ENCODE results near the gene OLFML2B.

Gene OLFML2B

GRCh38 chr1:161949548-161949947 is 74.1 kb downstream of the OLFML2B start:
- Mint-ChIP-seq H3K4me1 (peaks cover 13% of the 10 kb centered on the region), H3K27me3 (no peaks in the 10 kb centered on the region), H3K27ac (peak overlapping the region; percentile 24), H3K36me3 (peaks cover 18% of the 10 kb centered on the region), H3K9me3 (no peaks in the 10 kb centered on the region), H3K4me3 (no peak overlapping the region)
- ATAC-seq (ENCODE audit: low read depth) = no peak
- DNase-seq (ENCODE audit: low spot score in 2 of 2) = no peak

DNA sequence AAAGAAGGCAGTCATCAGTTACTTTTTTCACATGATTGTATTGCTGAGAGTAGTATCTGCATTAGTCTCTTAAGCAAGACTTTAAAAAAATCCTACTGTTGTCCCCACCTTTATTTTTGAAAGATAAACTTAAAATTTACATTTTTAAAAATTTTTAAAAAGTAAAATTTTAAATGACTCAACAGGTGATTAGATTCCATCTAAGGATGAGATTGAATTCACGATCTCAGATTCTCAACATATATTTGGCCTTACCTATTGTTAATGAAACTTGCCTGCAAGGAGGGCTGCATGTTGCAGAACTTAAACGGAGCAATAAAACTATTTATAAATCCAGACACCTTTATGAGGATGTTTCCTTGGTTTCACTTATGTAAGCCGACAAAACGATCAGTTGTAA is 75.2 kb downstream of the OLFML2B start:
- H3K4me3 Mint-ChIP-seq = no peak overlapping the region
- H3K4me1 Mint-ChIP-seq = peaks cover 9% of the 10 kb centered on the region
- ATAC-seq (ENCODE audit: low read depth) (no peak), DNase-seq (ENCODE audit: low spot score in 2 of 2) (no peak)
- H3K27me3 Mint-ChIP-seq = no peaks in the 10 kb centered on the region
- H3K36me3 Mint-ChIP-seq = peaks cover 25% of the 10 kb centered on the region
- H3K9me3 Mint-ChIP-seq = no peaks in the 10 kb centered on the region
- H3K27ac Mint-ChIP-seq = no peak overlapping the region

GRCh38 chr1:161946071-161946987 is 77.3 kb downstream of the OLFML2B start:
- Mint-ChIP-seq H3K4me3 (no peak overlapping the region), H3K27ac (no peak overlapping the region), H3K9me3 (no peaks in the 10 kb centered on the region), H3K27me3 (no peaks in the 10 kb centered on the region), H3K4me1 (peaks cover 2% of the 10 kb centered on the region), H3K36me3 (peaks cover 29% of the 10 kb centered on the region)
- ATAC-seq (ENCODE audit: low read depth) = no peak
- DNase-seq (ENCODE audit: low spot score in 2 of 2) = no peak

DNA sequence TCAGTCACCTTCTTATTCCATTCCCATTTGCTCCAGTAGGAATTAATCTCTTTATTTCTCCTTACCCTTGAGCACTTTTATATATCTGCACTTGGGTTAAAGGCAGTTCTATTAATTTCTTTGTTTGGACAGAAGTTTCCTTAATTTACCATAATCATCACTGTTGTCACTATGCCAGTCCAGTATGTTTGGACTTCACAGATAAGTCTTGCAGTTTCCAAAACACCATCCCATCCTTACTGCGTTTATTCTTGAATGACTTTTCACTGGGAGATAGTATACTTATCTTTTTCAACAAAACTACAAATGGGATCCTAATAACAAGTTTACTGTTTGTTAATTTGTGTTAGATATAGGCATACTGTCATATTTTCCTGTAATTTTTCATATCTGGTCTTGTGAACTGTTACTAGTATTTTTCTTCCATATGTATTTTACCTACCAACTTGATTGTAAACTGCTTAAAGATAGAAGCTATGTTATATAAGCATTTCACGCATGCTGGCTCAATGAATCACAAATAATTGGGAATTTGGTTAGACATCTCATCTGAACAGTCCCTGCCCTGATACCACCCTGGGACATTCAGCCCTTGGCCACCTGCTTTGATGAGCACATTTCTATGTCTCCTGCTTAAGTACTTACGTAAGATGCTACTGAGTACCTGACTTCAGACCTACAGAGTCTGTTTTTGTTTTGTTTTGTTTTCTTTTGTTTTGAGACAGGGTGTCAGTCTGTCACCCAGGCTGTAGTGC is 78.2 kb downstream of the OLFML2B start:
- Mint-ChIP-seq H3K27me3 (no peaks in the 10 kb centered on the region), H3K9me3 (no peaks in the 10 kb centered on the region), H3K36me3 (peaks cover 30% of the 10 kb centered on the region), H3K4me1 (peaks cover 2% of the 10 kb centered on the region), H3K27ac (no peak overlapping the region), H3K4me3 (no peak overlapping the region)
- DNase-seq (ENCODE audit: low spot score in 2 of 2) (no peak), ATAC-seq (ENCODE audit: low read depth) (no peak)

DNA sequence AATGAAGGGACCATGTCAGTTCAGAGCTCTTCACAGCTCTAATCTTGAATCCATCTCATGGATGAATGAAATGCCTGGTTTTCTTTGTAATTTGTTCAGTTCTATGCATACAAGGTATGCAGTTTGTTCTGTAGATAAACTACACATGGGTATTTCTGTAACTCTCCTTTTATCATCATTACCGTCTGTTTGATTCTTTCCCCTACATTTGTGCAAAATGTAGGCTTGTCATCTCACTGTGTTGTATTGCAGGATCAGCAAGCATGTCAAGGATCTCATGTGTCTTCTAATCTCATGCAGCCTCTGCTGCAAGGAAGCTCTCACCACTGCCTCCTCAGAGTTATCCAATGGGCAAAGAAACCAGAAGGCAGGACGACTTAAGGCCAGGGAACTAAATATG is 79.3 kb downstream of the OLFML2B start:
- no peaks in the 10 kb centered on the region for H3K9me3 Mint-ChIP-seq
- no peak overlapping the region for H3K4me3 Mint-ChIP-seq
- DNase-seq (ENCODE audit: low spot score in 2 of 2) = no peak
- no peak for ATAC-seq (ENCODE audit: low read depth)
- peaks cover 2% of the 10 kb centered on the region for H3K4me1 Mint-ChIP-seq
- no peak overlapping the region for H3K27ac Mint-ChIP-seq
- H3K36me3 Mint-ChIP-seq = peaks cover 30% of the 10 kb centered on the region
- no peaks in the 10 kb centered on the region for H3K27me3 Mint-ChIP-seq

DNA sequence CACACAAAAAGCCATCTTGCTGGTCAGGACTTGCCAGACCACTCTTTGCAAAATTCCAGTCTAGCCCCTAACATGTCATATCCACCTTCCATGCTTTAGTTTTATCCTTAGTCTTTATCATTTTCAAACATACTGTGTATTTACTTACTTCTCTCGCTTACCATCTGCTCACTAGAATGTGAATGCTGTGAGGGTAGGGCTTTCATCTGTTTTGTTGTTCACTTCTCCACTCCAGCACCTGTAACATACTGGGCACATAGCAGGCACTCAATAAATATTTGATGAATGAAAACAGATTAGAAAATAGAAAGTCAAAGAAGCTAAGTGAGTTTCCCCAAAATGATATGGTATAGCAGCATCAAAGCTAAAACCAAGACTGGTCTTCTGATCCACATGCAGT is 79.9 kb downstream of the OLFML2B start:
- no peak for ATAC-seq (ENCODE audit: low read depth)
- H3K9me3 Mint-ChIP-seq = no peaks in the 10 kb centered on the region
- peaks cover 2% of the 10 kb centered on the region for H3K4me1 Mint-ChIP-seq
- no peaks in the 10 kb centered on the region for H3K27me3 Mint-ChIP-seq
- peaks cover 30% of the 10 kb centered on the region for H3K36me3 Mint-ChIP-seq
- no peak for DNase-seq (ENCODE audit: low spot score in 2 of 2)
- no peak overlapping the region for H3K27ac Mint-ChIP-seq
- no peak overlapping the region for H3K4me3 Mint-ChIP-seq

DNA sequence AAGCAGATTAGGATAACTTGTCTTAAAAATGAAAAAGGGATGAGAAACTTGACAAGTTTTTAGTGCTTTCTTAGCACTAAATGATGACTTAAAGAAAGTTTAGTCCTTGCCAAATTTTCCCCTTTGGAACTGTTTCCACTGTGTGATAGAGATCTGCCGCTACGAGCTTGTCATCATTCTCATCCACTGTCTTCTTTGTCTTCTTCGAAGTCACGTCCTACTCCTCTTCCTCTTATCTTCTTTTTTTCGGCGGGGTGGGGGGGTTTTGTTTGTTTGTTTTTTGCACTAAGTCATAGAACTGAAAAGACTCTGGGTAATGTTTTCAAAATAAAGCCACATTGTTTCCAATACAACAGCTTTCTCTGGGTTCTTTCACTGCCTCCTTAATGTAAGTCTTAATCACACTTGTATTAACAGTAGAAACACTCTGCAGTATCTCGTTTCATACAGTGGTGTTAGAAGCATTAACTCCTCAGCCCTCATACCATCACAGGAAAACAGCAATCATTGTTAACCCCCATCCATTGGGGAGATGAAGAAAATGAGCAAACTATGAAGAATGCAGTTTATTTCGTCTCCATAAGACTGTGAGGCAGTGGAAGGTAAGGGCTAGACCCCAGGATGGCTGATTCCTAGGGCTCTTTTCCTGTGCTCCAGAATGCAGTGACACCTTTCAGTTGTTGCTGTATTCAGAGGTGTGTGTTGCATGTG is 81.8 kb downstream of the OLFML2B start:
- Mint-ChIP-seq H3K4me1 (peaks cover 2% of the 10 kb centered on the region), H3K9me3 (no peaks in the 10 kb centered on the region), H3K27ac (no peak overlapping the region), H3K27me3 (no peaks in the 10 kb centered on the region), H3K4me3 (no peak overlapping the region), H3K36me3 (peaks cover 31% of the 10 kb centered on the region)
- DNase-seq (ENCODE audit: low spot score in 2 of 2) (no peak), ATAC-seq (ENCODE audit: low read depth) (no peak)

- Mint-ChIP-seq H3K27ac (no peak overlapping the region), H3K4me3 (no peak overlapping the region), H3K9me3 (no peaks in the 10 kb centered on the region), H3K36me3 (peaks cover 33% of the 10 kb centered on the region), H3K27me3 (no peaks in the 10 kb centered on the region), H3K4me1 (peaks cover 2% of the 10 kb centered on the region)
- no peak for ATAC-seq (ENCODE audit: low read depth)
- DNase-seq (ENCODE audit: low spot score in 2 of 2) = no peak
Measured at GRCh38 chr1:161940866-161941591, 82.6 kb downstream of the OLFML2B start.

- no peak overlapping the region for H3K4me3 Mint-ChIP-seq
- peaks cover 18% of the 10 kb centered on the region for H3K36me3 Mint-ChIP-seq
- DNase-seq (ENCODE audit: low spot score in 2 of 2) = no peak
- peaks cover 8% of the 10 kb centered on the region for H3K4me1 Mint-ChIP-seq
- H3K9me3 Mint-ChIP-seq = no peaks in the 10 kb centered on the region
- H3K27ac Mint-ChIP-seq = no peak overlapping the region
- ATAC-seq (ENCODE audit: low read depth) = no peak
- H3K27me3 Mint-ChIP-seq = no peaks in the 10 kb centered on the region
Measured at GRCh38 chr1:161936786-161937185, 86.9 kb downstream of the OLFML2B start.

DNA sequence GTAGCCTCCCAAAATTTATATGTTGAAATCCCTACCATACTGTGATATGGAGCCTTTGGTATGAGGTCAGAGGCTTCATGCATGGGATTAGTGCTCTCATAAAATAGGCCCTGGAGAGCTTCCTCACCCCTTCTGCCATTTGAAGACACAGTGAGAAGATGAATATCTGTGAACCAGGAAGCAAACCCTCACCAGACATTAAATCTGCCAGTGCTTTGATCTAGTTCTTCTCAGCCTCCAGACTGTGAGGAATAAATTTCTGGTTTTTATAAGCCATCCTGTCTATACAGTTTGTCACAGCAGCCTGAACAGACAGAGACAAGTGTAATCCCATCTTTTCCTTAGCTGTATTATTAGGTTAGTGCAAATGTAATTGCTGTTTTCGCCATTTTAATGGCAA is 88.4 kb downstream of the OLFML2B start:
- Mint-ChIP-seq H3K4me1 (peaks cover 11% of the 10 kb centered on the region), H3K27ac (no peak overlapping the region), H3K9me3 (no peaks in the 10 kb centered on the region), H3K4me3 (no peak overlapping the region), H3K27me3 (no peaks in the 10 kb centered on the region), H3K36me3 (peaks cover 17% of the 10 kb centered on the region)
- DNase-seq (ENCODE audit: low spot score in 2 of 2) (no peak), ATAC-seq (ENCODE audit: low read depth) (no peak)

DNA sequence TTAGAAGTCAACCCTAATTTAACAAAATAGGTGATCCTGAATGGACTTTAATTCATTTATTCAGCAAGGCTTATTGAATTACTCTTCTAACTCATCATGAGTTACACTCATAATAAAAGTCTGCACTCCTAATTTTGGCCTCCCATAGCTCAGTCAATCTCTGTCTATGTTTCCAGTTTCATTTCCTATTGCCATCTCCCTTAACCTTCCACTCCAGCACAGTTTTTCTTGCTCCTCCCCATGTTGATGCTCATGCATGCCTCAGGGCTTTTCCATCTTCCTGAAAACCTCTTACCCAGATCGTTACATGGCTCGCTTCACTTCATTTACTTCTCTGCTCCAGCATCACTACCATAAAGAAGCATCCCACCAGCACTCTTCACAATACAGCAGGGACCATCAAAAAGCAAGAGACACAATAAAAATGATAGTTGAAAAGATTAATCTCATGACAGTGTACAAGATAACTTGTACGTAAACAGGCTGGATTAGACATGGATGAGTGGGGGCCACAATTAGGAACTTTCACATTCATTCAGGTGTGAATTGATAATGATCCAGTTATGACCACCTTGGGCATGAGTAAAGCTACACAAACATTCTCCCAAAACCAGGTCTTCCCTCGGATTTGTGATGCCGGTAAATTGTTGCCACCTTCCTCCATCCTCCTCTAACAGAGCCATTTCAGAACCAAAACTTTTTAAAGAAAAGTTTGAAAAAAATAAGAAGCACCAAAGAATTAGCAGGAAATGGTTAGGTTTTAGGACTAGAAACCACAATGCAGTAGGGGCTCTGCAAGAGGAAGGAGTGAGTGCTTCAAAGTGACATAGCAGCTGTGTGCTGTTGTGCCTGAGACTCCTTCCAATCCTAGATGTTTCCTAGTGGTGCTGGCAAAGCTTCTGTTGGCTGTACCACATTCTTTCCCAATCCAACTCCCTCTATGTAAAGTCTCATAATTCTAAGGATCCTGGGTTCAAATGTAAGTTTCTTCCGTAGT is 89.8 kb downstream of the OLFML2B start:
- no peak for DNase-seq (ENCODE audit: low spot score in 2 of 2)

More for the DNA sequence above, 89.8 kb downstream of the OLFML2B start:
- no peaks in the 10 kb centered on the region for H3K9me3 Mint-ChIP-seq
- ATAC-seq (ENCODE audit: low read depth) = no peak
- H3K27ac Mint-ChIP-seq = no peak overlapping the region
- H3K36me3 Mint-ChIP-seq = peaks cover 21% of the 10 kb centered on the region
- H3K4me1 Mint-ChIP-seq = peaks cover 11% of the 10 kb centered on the region
- H3K27me3 Mint-ChIP-seq = no peaks in the 10 kb centered on the region
- H3K4me3 Mint-ChIP-seq = no peak overlapping the region
